Subcutaneous adipose tissue (tissue), 4 donors: ENCODE data around the gene USP10. TPM values are rescaled to one million over a fixed set of nuclear protein-coding genes. Genes with fewer than 3 reads are reported as not detected.

Experiments
- total RNA-seq, 4 donors: library from RNA; depleted of rRNA; stranded (reverse); fragments of >200 nt; gene quantifications; one replicate each; pipeline ENCODE4 v1.1.0, GENCODE V29; 2016
- TF ChIP-seq, protein P1 (sequence below): fragments of 450-650 bp; IDR thresholded peaks from one replicate; pipeline ENCODE4 v1.5.1; 2016; ENCODE audit warnings: low read depth, mild to moderate bottlenecking, control low read depth, antibody characterized with exemption, moderate library complexity

Gene USP10
- total RNA-seq, 4 donors from 2014 or later, result 29.7 to 85.1 (median 43.5) TPM

DNA sequence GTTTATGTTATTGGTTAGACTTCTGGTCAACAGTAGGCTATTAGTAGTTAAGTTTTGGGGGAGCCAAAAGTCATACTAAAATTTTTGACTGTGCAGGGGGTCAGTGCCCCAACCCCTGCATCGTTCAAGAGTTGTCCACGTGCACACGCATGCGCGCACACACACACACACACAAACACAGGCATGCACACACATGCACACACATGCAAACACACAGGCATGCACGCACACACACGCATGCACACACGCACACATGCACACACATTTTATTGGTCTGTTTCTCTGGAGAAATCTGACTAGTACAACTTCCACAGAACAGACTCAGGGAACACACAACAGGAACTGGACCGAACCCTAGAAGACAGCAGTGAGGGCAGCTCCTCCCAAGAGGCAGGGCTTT, 24.4 kb upstream of the USP10 start:
- TF ChIP-seq, protein P1, sequence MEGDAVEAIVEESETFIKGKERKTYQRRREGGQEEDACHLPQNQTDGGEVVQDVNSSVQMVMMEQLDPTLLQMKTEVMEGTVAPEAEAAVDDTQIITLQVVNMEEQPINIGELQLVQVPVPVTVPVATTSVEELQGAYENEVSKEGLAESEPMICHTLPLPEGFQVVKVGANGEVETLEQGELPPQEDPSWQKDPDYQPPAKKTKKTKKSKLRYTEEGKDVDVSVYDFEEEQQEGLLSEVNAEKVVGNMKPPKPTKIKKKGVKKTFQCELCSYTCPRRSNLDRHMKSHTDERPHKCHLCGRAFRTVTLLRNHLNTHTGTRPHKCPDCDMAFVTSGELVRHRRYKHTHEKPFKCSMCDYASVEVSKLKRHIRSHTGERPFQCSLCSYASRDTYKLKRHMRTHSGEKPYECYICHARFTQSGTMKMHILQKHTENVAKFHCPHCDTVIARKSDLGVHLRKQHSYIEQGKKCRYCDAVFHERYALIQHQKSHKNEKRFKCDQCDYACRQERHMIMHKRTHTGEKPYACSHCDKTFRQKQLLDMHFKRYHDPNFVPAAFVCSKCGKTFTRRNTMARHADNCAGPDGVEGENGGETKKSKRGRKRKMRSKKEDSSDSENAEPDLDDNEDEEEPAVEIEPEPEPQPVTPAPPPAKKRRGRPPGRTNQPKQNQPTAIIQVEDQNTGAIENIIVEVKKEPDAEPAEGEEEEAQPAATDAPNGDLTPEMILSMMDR, result no peak

DNA sequence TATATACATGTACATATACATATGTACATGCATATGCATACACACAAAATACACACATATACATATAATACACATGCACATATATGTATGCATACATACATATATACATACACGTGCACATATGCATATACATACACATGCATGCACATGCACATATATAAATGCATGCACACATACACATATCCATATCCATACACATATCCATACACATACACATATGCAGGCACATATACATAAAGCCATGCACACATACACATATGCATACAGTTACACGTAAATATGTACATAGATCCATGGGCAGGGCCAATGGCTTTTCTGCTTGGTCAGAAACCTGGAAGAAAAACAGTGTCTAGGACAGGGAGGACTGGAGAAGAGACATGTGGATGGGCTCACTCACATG, 23.9 kb upstream of the USP10 start:
- TF ChIP-seq, protein P1, result no peak

GRCh38 chr16:84677017-84677803, 22.6 kb upstream of the USP10 start:
- TF ChIP-seq, protein P1, result no peak

DNA sequence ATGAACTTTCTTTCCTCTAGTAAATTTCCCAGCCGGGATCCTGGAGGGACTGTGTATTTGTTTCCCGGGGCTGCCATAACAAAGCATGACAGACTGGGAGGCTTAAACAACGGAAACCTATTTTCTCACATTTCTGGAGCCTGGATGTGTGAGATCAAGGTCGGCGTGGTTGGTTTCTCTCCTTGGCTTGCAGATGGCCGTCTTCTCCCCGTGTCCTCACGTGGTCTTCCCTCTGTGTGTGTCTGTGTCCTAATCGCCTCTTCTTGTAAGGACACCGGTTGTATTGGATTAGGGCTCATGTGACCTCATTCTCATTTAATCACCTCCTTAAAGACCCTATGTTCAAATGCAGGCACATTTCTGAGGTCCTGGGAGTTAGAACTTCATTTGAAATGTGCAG, 22.0 kb upstream of the USP10 start:
- TF ChIP-seq, protein P1, result no peak

DNA sequence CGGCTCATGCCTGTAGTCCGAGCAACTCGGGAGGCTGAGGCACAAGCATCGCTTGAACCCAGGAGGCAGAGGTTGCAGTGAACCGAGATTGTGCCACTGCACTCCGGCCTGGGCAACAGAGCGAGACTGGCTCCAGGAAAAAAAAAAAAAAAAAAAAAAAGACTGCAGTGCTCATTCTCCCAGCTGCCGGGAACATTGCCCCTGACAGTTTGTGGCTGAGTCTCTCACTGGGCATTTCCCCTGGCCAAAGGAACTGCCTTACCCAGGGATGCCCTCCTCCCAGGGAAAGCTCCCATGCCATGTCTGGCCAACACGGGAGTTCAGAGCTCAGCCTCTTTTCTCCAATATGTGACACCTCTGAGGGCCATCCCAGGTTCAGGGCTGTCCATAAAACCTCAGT, 21.3 kb upstream of the USP10 start:
- TF ChIP-seq, protein P1, result no peak

GRCh38 chr16:84680165-84680842, 19.5 kb upstream of the USP10 start:
- TF ChIP-seq, protein P1, result no peak

DNA sequence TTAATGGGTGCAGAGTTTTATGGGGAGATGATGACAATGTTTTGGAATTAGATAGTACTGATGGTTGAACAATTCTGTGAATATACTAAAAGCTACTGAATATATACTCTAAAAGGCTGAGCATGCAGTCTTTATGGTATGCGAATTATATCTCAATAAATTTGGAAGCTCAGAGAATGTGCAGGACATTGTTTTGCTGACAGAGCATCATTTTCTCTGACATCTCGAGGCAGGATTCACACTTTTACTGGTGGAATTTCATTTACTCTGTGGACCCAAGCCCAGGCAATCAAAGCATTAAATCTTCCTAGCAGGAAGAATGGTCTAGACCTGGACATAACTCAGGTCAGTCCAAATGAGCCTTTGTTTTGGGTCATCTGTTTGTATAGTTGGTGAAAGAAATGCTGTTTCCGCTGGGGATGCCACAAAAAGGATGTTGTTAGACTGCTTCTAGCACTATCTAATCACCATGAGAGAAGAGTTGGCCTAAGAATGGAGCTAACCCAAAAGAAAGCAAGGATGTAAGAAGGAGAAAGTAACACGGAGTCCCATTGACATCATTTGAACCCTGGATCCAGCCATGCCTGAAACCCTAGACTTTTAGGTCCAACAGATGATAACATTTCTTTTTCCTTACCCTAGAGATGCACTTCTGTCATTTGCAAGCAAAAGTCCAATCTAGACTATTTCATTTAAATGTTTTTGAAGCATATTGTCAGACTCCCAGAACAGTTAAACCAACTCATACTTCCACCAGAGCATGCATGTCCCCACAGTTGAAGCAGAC, 18.8 kb upstream of the USP10 start:
- TF ChIP-seq, protein P1, result no peak
